Activated naive CD8-positive, alpha-beta T cell treated with anti-CD3 and anti-CD28 coated beads for 36 hours (primary cell): ENCODE data around the gene RGS13. TPM values are rescaled to one million over a fixed set of nuclear protein-coding genes. Genes with fewer than 3 reads are reported as not detected.
"Not testable (repeated sequence)": the region's sequence is repeated elsewhere in the genome, so short reads cannot be mapped to it uniquely, and the experiment has no call there.

Experiments used
- DNase-seq: peaks from one replicate; pipeline ENCODE4 v3.0.0; 2021
- H3K27ac Mint-ChIP-seq: one replicate; pipeline ENCODE4 v1.8.0; 2022; ENCODE audit warnings: mild to moderate bottlenecking, moderate library complexity, mixed read lengths
- H3K27me3 Mint-ChIP-seq: one replicate; pipeline ENCODE4 v1.8.0; 2022; ENCODE audit warnings: mild to moderate bottlenecking, mixed read lengths
- H3K36me3 Mint-ChIP-seq: one replicate; pipeline ENCODE4 v1.8.0; 2021; ENCODE audit warnings: mild to moderate bottlenecking, mixed read lengths
- H3K4me1 Mint-ChIP-seq: one replicate; pipeline ENCODE4 v1.8.0; 2021; ENCODE audit warnings: mixed read lengths
- H3K4me3 Mint-ChIP-seq: one replicate; pipeline ENCODE4 v1.8.0; 2022; ENCODE audit warnings: mild to moderate bottlenecking, moderate library complexity, mixed read lengths
- H3K9me3 Mint-ChIP-seq: one replicate; pipeline ENCODE4 v1.8.0; 2022; ENCODE audit warnings: mixed read lengths
- total RNA-seq, 2 experiments: library from RNA; stranded (reverse); gene quantifications; one replicate each; pipeline ENCODE4 v1.2.3, GENCODE V29; 2021

RGS13 gene
- total RNA-seq, 2 experiments from 2014 or later: not detected

DNA sequence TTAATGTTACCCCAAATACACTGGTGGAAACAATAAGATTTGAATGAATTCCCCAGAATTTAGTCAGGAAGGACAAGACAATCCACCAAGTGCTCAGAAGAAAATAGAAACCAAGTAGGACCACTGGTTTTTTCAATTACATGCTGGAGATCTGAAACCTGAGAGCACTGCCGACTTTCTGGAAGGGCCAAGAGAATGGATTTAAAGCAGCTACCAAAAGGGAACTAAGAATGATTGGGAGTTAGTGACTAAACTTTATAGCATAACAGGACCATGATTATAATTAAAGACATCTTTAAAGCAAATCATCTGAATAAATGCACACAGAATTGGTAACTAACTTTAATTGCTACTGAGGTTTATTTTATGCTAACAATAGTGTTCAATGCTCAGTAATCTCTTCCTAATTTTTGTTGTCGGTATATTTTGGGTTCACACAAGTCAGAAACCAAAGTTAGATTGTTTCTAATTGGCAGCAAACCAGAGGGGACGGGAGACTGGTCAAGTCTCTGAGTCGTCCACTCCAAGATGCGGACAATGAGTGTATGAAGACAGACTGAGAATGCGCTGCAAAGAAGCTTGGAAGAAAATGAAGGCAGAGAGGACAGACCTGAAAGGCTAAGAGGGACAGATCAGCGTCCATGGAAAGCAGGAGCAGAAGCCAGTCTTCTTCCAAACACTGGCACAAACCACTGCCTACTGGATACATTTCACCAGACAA is 2.3 kb upstream of the RGS13 start:
- H3K4me1 Mint-ChIP-seq: no peaks in the 10 kb centered on the region

DNA sequence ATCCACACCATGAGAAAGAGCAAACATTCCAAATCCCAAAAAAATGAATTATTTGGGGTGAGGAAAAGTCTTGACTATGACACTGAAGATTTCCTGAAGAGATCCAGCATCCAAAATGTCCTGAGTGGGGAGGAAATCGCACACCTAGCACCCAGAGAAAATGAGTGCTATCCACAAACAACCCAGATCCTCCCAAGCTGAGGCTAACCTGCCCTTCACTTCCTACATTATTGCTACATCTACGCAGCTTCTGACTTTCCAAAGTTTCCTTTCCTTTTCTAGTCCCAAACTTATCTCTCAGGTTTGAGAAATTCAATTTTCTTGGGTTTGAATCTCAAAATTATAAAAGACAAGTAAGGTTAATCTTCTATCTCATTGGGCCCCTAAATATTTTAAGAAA is 906 bp upstream of the RGS13 start:
- H3K9me3 Mint-ChIP-seq: no peaks in the 10 kb centered on the region
- H3K27ac Mint-ChIP-seq: no peak overlapping the region
- DNase-seq: no peak
- H3K4me3 Mint-ChIP-seq: no peak overlapping the region
- H3K36me3 Mint-ChIP-seq: no peaks in the 10 kb centered on the region
- peaks cover 25% of the 10 kb centered on the region for H3K27me3 Mint-ChIP-seq
- peaks cover 9% of the 10 kb centered on the region for H3K4me1 Mint-ChIP-seq

More for the DNA sequence above, 2.3 kb upstream of the RGS13 start:
- H3K9me3 Mint-ChIP-seq: no peaks in the 10 kb centered on the region
- no peaks in the 10 kb centered on the region for H3K36me3 Mint-ChIP-seq
- H3K27me3 Mint-ChIP-seq: peaks cover 29% of the 10 kb centered on the region
- H3K27ac Mint-ChIP-seq: no peak overlapping the region
- DNase-seq: no peak
- no peak overlapping the region for H3K4me3 Mint-ChIP-seq

DNA sequence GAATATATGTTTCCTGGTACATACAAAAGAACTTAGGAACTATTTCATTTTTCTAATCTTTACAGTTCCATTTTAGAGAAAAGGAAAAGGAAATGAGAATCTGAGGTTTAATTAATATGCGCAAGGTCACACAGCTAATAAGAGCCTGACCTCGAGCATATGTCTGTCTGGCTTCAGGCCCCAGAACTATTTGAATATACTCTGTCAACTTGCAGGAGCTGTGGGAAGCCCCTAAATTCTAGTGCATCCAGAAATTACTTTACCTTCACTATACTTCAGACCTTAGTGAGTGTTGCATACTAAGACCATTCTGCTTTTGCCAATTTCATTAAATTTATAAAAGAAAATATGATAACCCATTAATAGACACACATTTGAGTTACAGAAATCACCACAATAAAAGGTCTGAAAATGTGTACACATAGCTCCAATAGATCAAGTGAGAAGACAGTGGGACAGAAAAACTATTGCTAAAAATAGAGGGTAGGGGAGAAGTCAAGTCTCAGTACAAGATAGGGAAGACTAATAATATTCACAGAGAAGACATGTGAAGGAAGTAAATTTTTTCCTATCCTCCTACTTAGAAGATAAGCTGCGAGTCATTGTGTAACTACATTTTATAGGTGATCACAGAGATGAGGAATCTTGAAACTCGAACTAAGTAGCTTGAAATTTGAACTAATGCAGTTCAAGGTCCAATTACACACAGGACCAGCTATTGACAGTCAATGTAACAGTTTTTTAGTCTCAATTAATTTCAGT is 3.8 kb downstream of the RGS13 start:
- Mint-ChIP-seq H3K36me3 (no peaks in the 10 kb centered on the region), H3K4me1 (peaks cover 9% of the 10 kb centered on the region), H3K4me3 (no peak overlapping the region), H3K27me3 (peaks cover 10% of the 10 kb centered on the region), H3K9me3 (no peaks in the 10 kb centered on the region), H3K27ac (peak overlapping the region; percentile 71)
- no peak for DNase-seq

GRCh38 chr1:192652159-192652558 is 16.2 kb downstream of the RGS13 start:
- Mint-ChIP-seq H3K4me3 (no peak overlapping the region), H3K27ac (no peak overlapping the region), H3K9me3 (no peaks in the 10 kb centered on the region), H3K27me3 (peaks cover 4% of the 10 kb centered on the region), H3K36me3 (no peaks in the 10 kb centered on the region), H3K4me1 (no peaks in the 10 kb centered on the region)
- no peak for DNase-seq

GRCh38 chr1:192654120-192654519 is 18.2 kb downstream of the RGS13 start:
- no peaks in the 10 kb centered on the region for H3K4me1 Mint-ChIP-seq
- no peaks in the 10 kb centered on the region for H3K9me3 Mint-ChIP-seq
- H3K27ac Mint-ChIP-seq: no peak overlapping the region
- DNase-seq: no peak
- no peak overlapping the region for H3K4me3 Mint-ChIP-seq
- peaks cover 8% of the 10 kb centered on the region for H3K27me3 Mint-ChIP-seq
- H3K36me3 Mint-ChIP-seq: no peaks in the 10 kb centered on the region

DNA sequence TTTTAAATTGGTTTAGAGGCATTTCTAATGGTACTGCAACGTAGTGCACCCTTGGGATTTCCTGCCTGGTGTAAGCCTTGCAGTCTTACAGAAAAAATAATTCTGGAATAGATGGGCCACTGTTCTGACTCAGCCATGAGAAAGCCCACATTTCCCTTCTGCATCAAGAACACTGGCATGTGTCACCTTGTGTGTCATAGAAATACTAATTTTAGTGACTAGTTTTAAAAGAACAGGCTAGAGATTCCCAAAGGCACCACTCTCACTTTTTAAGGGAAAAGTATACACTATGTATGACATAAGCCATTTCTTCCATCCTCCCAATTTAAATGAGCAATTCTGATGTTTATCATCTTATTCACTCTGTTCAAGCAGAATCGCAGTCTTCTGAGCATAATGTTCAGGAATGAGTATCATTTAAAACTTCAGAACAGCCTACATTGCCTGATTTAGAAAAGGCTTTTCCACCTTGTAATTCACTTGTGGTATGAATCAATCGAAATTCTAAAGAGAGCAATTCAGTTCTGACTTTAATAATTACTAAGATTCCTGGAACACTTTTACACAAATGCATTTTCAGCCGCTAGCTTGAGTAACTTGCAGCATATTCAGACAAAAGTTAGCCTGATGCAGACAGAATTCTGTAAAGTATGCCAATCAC is 18.8 kb downstream of the RGS13 start:
- no peak overlapping the region for H3K4me3 Mint-ChIP-seq
- peaks cover 10% of the 10 kb centered on the region for H3K27me3 Mint-ChIP-seq
- no peaks in the 10 kb centered on the region for H3K4me1 Mint-ChIP-seq
- H3K36me3 Mint-ChIP-seq: no peaks in the 10 kb centered on the region
- H3K27ac Mint-ChIP-seq: no peak overlapping the region
- H3K9me3 Mint-ChIP-seq: no peaks in the 10 kb centered on the region
- no peak for DNase-seq

DNA sequence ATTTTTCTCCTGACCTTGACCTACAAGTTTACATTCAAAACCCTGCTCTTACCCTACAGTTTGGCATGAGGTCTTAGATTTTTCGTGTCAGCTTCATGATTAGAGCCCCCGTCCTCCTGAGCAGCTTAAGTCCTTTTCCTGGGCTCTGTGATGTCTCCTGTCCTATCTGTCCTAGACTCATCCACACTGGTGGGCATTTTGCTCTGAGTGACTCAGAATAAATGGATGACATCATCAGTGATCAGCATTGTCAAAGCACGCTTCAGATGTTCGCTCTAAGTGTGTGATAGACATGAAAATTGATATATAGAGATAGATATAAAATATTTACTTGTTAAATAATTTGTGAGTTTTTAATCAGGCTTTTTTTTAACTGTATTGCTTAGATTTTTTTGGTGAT is 21.8 kb downstream of the RGS13 start:
- Mint-ChIP-seq H3K4me3 (no peak overlapping the region), H3K9me3 (peaks cover 3% of the 10 kb centered on the region), H3K4me1 (no peaks in the 10 kb centered on the region), H3K36me3 (no peaks in the 10 kb centered on the region), H3K27ac (no peak overlapping the region), H3K27me3 (peaks cover 15% of the 10 kb centered on the region)
- DNase-seq: no peak

DNA sequence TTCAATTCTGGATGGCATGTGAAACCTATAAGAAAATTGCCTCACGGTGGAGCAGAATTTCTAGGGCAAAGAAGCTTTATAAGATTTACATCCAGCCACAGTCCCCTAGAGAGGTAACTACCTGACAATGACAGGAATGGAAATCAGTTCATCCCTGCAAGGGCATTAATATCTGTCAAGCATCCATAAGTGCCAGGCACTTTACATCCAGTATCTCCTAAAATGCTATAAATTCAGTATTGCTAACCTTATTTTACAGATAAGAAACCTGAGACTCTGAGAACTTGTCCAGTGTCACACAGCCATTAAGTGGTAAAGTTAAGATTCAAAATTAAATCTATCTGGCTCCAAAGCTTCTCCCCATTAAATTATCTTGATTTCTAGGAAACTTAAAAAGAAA is 22.3 kb downstream of the RGS13 start:
- H3K4me1 Mint-ChIP-seq: no peaks in the 10 kb centered on the region
- H3K36me3 Mint-ChIP-seq: no peaks in the 10 kb centered on the region
- H3K4me3 Mint-ChIP-seq: no peak overlapping the region
- DNase-seq: no peak
- H3K27me3 Mint-ChIP-seq: peaks cover 15% of the 10 kb centered on the region
- no peak overlapping the region for H3K27ac Mint-ChIP-seq
- H3K9me3 Mint-ChIP-seq: peaks cover 3% of the 10 kb centered on the region

DNA sequence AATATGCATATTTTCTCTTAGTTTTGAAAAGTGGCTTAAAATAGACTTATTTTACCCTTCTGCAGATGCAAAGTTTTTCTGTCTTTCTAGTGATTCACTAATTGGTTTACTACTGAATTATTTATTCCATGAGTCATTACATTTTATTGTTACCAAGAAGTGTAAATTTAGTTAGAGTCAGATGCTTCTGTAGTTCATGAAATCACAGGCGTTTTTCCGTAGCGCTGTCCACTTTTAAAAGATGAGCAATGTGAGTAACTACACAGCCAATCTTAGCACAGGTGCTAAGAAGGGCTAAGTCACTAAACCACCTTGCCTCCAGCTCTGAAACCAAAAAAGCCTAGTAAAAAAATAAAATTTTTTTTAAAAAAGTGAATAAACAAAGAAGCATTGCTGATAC is 24.7 kb downstream of the RGS13 start:
- peaks cover 3% of the 10 kb centered on the region for H3K9me3 Mint-ChIP-seq
- H3K4me1 Mint-ChIP-seq: no peaks in the 10 kb centered on the region
- H3K27ac Mint-ChIP-seq: no peak overlapping the region
- H3K36me3 Mint-ChIP-seq: no peaks in the 10 kb centered on the region
- H3K27me3 Mint-ChIP-seq: peaks cover 15% of the 10 kb centered on the region
- H3K4me3 Mint-ChIP-seq: no peak overlapping the region
- no peak for DNase-seq

GRCh38 chr1:192668409-192668983 is 32.5 kb downstream of the RGS13 start:
- H3K4me1 Mint-ChIP-seq: no peaks in the 10 kb centered on the region
- no peak for DNase-seq
- H3K36me3 Mint-ChIP-seq: no peaks in the 10 kb centered on the region
- H3K9me3 Mint-ChIP-seq: no peaks in the 10 kb centered on the region
- H3K27me3 Mint-ChIP-seq: peaks cover 7% of the 10 kb centered on the region
- no peak overlapping the region for H3K4me3 Mint-ChIP-seq
- no peak overlapping the region for H3K27ac Mint-ChIP-seq

DNA sequence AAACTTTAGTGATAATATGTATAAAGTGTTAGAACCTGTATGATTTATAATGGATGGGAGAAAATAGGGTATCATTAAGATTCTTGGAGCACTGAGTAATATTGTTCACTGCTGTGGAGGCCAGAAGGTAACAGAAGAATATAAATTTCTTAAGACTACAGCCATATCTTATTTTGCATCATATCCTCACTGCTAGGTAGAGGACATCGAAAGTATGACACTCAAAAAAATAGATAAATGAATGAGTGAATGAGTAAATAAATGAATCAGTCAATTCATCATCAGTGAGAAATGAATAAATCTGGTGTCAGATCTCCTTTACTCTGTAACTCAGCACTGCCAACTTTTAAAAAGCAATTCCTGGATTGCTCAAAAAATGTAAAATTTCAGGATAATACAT is 33.2 kb downstream of the RGS13 start:
- DNase-seq: no peak
- H3K9me3 Mint-ChIP-seq: no peaks in the 10 kb centered on the region
- no peaks in the 10 kb centered on the region for H3K4me1 Mint-ChIP-seq
- H3K36me3 Mint-ChIP-seq: no peaks in the 10 kb centered on the region
- H3K27me3 Mint-ChIP-seq: peaks cover 9% of the 10 kb centered on the region
- no peak overlapping the region for H3K4me3 Mint-ChIP-seq
- no peak overlapping the region for H3K27ac Mint-ChIP-seq

- Mint-ChIP-seq H3K4me3 (no peak overlapping the region), H3K9me3 (no peaks in the 10 kb centered on the region), H3K27me3 (peaks cover 14% of the 10 kb centered on the region), H3K4me1 (no peaks in the 10 kb centered on the region), H3K36me3 (no peaks in the 10 kb centered on the region), H3K27ac (no peak overlapping the region)
- DNase-seq: no peak
Measured at GRCh38 chr1:192675716-192676115, 39.8 kb downstream of the RGS13 start.

GRCh38 chr1:192678099-192678498 is 42.2 kb downstream of the RGS13 start:
- Mint-ChIP-seq H3K9me3 (no peaks in the 10 kb centered on the region), H3K27me3 (peaks cover 9% of the 10 kb centered on the region), H3K36me3 (no peaks in the 10 kb centered on the region), H3K4me1 (no peaks in the 10 kb centered on the region), H3K4me3 (no peak overlapping the region), H3K27ac (no peak overlapping the region)
- DNase-seq: no peak

DNA sequence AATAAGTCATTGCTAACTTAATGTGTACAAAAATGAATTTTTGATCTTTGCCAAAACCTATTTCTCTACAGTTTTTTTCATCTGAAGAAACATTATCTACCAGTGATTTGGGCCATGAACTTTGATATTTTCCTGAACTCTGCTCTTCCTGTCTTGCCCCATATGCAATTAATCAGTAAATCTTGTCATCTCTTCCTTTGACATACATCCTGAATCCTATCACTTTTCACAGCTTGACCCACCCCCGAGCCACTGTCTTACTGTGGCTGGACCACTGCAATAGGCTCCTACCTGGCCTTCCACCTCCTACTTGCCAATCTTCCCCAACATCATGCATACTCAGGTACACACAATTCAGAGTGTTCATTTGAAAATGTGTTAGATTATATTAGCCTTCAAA is 46.4 kb downstream of the RGS13 start:
- no peaks in the 10 kb centered on the region for H3K36me3 Mint-ChIP-seq
- no peaks in the 10 kb centered on the region for H3K4me1 Mint-ChIP-seq
- DNase-seq: no peak
- no peaks in the 10 kb centered on the region for H3K27me3 Mint-ChIP-seq
- no peak overlapping the region for H3K4me3 Mint-ChIP-seq
- no peak overlapping the region for H3K27ac Mint-ChIP-seq
- peaks cover 5% of the 10 kb centered on the region for H3K9me3 Mint-ChIP-seq

DNA sequence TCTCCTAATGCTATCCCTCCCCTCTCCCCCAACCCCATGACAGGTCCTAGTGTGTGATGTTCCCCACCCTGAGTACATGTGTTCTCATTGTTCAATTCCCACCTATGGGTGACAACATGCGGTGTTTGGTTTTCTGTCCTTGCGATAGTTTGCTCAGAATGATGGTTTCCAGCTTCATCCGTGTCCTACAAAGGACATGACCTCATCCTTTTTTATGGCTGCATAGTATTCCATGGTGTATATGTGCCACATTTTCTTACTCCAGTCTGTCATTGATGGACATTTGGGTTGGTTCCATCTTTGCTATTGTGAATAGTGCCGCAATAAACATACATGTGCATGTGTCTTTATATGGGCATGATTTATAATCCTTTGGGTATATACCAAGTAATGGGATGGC is 47.1 kb downstream of the RGS13 start:
- not testable (repeated sequence) for DNase-seq, H3K27me3 Mint-ChIP-seq, H3K36me3 Mint-ChIP-seq, H3K27ac Mint-ChIP-seq, H3K4me1 Mint-ChIP-seq, H3K4me3 Mint-ChIP-seq, H3K9me3 Mint-ChIP-seq
